HTR-8/SVneo (cell line): ENCODE measurements around the gene ATP2A1.
"Not testable (repeated sequence)": the region's sequence is repeated elsewhere in the genome, so short reads cannot be mapped to it uniquely, and the experiment has no call there.

Experiments used
- DNase-seq: peaks from one replicate; pipeline ENCODE4 v3.0.0; 2011; ENCODE audit warnings: low spot score, mixed read lengths; ENCODE audit not compliant: insufficient read length
- FAIRE-seq: peaks from 2 replicates; lab custom pipeline; 2011; peaks lifted over from hg19 to GRCh38; lab: Jason Lieb, UNC

The ATP2A1 gene

GRCh38 chr16:28903344-28904042, 25.2 kb downstream of the ATP2A1 start:
- FAIRE-seq, result no peak

GRCh38 chr16:28904363-28904762, 26.1 kb downstream of the ATP2A1 start:
- FAIRE-seq (no peak), DNase-seq (no peak)

More at GRCh38 chr16:28903344-28904042, 25.2 kb downstream of the ATP2A1 start:
- no peak for DNase-seq

GRCh38 chr16:28904828-28905227, 26.5 kb downstream of the ATP2A1 start:
- DNase-seq (no peak), FAIRE-seq (no peak)

GRCh38 chr16:28905229-28905754, 27.0 kb downstream of the ATP2A1 start:
- FAIRE-seq (no peak), DNase-seq (no peak)

- FAIRE-seq, result no peak
These were observed 27.6 kb downstream of the ATP2A1 start for GRCh38 chr16:28905800-28906372.

GRCh38 chr16:28910086-28911031, 32.1 kb downstream of the ATP2A1 start:
- no peak for FAIRE-seq
- no peak for DNase-seq

More at GRCh38 chr16:28905800-28906372, 27.6 kb downstream of the ATP2A1 start:
- DNase-seq, result no peak

- FAIRE-seq (no peak), DNase-seq (no peak)
These were observed 34.3 kb downstream of the ATP2A1 start for GRCh38 chr16:28912558-28912957.

GRCh38 chr16:28913946-28914724, 35.8 kb downstream of the ATP2A1 start:
- FAIRE-seq (no peak), DNase-seq (no peak)

GRCh38 chr16:28915181-28915580, 36.9 kb downstream of the ATP2A1 start:
- no peak for DNase-seq
- FAIRE-seq, result no peak

- FAIRE-seq, result no peak
- DNase-seq, result no peak
These were observed 38.8 kb downstream of the ATP2A1 start for GRCh38 chr16:28917095-28917494.

- DNase-seq (no peak), FAIRE-seq (no peak)
These were observed 40.4 kb downstream of the ATP2A1 start for GRCh38 chr16:28918698-28919097.

- no peak for DNase-seq
- FAIRE-seq, result no peak
These were observed 44.9 kb downstream of the ATP2A1 start for GRCh38 chr16:28923231-28923587.

- FAIRE-seq (no peak), DNase-seq (no peak)
These were observed 45.5 kb downstream of the ATP2A1 start for GRCh38 chr16:28923652-28924398.

- FAIRE-seq, result no peak
- no peak for DNase-seq
These were observed 46.1 kb downstream of the ATP2A1 start for GRCh38 chr16:28924399-28924761.

GRCh38 chr16:28924762-28925385, 46.6 kb downstream of the ATP2A1 start, which contains the start of gene RABEP2:
Gene RABEP2 (minus strand): TSS chr16:28925238. CDS start chr16:28925163, 75 bp downstream.
- FAIRE-seq, result no peak
- peak; percentile 93 for DNase-seq

GRCh38 chr16:28925386-28926228, 47.3 kb downstream of the ATP2A1 start:
- FAIRE-seq (no peak), DNase-seq (peak; percentile 70)

GRCh38 chr16:28926284-28926683, 48.0 kb downstream of the ATP2A1 start:
- not testable (repeated sequence) for DNase-seq, FAIRE-seq

GRCh38 chr16:28927815-28928214, 49.5 kb downstream of the ATP2A1 start:
- DNase-seq (no peak), FAIRE-seq (no peak)
